Erythroblast (primary cell): ENCODE results near the gene PLA2G6.

ENCODE experiments used
- GATA1 ChIP-seq: IDR thresholded peaks from 2 replicates; pipeline ENCODE4 v1.6.1; 2011; ENCODE audit warnings: low read depth, mild to moderate bottlenecking, control low read depth, low read length, moderate library complexity
- POLR2A ChIP-seq: IDR thresholded peaks from 2 replicates; pipeline ENCODE4 v1.6.1; 2011; ENCODE audit warnings: mild to moderate bottlenecking, low read length

DNA sequence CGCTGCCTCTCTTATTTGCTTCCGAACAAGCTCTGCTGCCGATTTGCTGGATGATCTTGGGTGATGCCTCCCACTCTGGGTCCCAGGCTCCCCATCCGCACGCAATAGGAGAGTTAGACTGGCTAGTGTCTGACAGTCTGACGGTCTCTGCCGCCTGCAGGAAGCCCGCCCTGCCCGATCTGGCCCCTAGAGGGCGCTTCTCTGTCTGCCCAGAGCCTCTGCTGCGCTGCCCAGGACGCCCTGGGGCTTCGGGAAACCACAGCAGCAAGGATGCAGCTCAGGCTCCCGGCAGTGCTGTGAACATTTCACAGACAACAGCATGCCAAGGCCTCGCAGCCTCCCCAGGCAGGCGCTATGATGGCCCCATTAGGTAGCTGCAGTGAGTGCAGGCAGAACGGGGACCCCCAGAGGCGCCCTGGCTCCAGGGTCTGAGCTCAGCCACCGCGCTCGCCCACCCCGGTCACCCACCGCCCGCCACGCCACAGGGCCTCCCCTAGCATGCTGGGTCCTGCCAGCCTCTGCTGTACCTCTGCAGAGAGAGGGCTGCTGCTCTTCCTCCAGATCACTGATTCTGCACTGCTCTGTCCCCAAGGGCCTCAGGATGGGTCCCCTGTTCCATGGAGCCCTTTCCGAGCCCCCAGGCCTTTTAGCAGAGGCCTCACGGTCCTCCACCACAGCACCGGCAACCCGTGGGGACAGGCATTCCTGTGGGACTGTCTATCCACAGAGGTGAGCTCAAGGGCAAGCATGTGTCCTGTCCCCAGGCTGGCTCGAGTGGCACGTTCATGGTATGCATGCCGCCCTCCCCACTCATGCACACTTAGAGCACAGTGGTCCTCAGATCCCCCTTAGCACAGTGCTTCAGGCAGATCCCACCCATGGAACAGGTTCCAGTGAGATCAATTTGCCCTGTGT, 66.9 kb downstream of the PLA2G6 start:
- TF ChIP-seq POLR2A (no peak), GATA1 (no peak)
